ENCODE data around the gene GPR146.

The GPR146 gene

GRCh38 chr7:1011297-1012003 is 32.9 kb upstream of the GPR146 start:
- DNase-seq = peak in 1 of 3 donors; percentile 29

- peak in 2 of 3 donors; percentile 6 to 23 for DNase-seq
Observed at GRCh38 chr7:1012004-1012715, 32.2 kb upstream of the GPR146 start.

GRCh38 chr7:1012716-1013095 is 31.6 kb upstream of the GPR146 start:
- DNase-seq = no peak

GRCh38 chr7:1013581-1013980 is 30.8 kb upstream of the GPR146 start:
- no peak for DNase-seq

GRCh38 chr7:1014681-1015080 is 29.7 kb upstream of the GPR146 start:
- DNase-seq = no peak

- peak in 1 of 3 donors; percentile 31 for DNase-seq
Observed at GRCh38 chr7:1015196-1016121, 28.9 kb upstream of the GPR146 start.

- DNase-seq = no peak
Observed at GRCh38 chr7:1016577-1017531, 27.5 kb upstream of the GPR146 start.

- DNase-seq = no peak
Observed at GRCh38 chr7:1017586-1018333, 26.6 kb upstream of the GPR146 start.

- no peak for DNase-seq
Observed at GRCh38 chr7:1018334-1018695, 26.0 kb upstream of the GPR146 start.

- no peak for DNase-seq
Observed at GRCh38 chr7:1019255-1019785, 25.0 kb upstream of the GPR146 start.

- no peak for DNase-seq
Observed at GRCh38 chr7:1019789-1020610, 24.3 kb upstream of the GPR146 start.

- DNase-seq = no peak
Observed at GRCh38 chr7:1020849-1021251, 23.5 kb upstream of the GPR146 start.

GRCh38 chr7:1021366-1021765 is 23.0 kb upstream of the GPR146 start:
- no peak for DNase-seq

- no peak for DNase-seq
Observed at GRCh38 chr7:1021931-1022330, 22.4 kb upstream of the GPR146 start.

GRCh38 chr7:1022356-1022755 is 22.0 kb upstream of the GPR146 start:
- no peak for DNase-seq

- no peak for DNase-seq
Observed at GRCh38 chr7:1022801-1023465, 21.4 kb upstream of the GPR146 start.

GRCh38 chr7:1024331-1024841 is 20.0 kb upstream of the GPR146 start:
- DNase-seq = no peak

GRCh38 chr7:1024876-1025742 is 19.2 kb upstream of the GPR146 start:
- DNase-seq = no peak
